C4-2B (cell line): ENCODE results near the gene CENPM.
A peak's percentile ranks its signal among the peaks of the same experiment; 100 is the strongest.
"Not testable (repeated sequence)": the region's sequence is repeated elsewhere in the genome, so short reads cannot be mapped to it uniquely, and the experiment has no call there.

Experiments used
- H3K27ac ChIP-seq: fragments of 450-650 bp; 2 replicates; pipeline ENCODE4 v1.5.1; 2017
- CTCF ChIP-seq: fragments of 450-650 bp; conservative IDR thresholded peaks from 2 replicates; pipeline ENCODE4 v1.5.1; 2017; ENCODE audit warnings: mild to moderate bottlenecking
- ZFX ChIP-seq: fragments of 450-650 bp; IDR thresholded peaks from 2 replicates; pipeline ENCODE4 v1.6.1; 2017

The CENPM gene

GRCh38 chr22:41966225-41966606 lies 19.3 kb upstream of the CENPM start:
- H3K27ac ChIP-seq, result no peak overlapping the region
- TF ChIP-seq CTCF, result no peak
- no peak for TF ChIP-seq ZFX

- TF ChIP-seq CTCF (no peak), ZFX (no peak)
Observed at GRCh38 chr22:41964112-41964491, 17.1 kb upstream of the CENPM start.

GRCh38 chr22:41963453-41964111 lies 16.6 kb upstream of the CENPM start:
- H3K27ac ChIP-seq, result no peak overlapping the region
- TF ChIP-seq ZFX (no peak), CTCF (no peak)

More at GRCh38 chr22:41964112-41964491, 17.1 kb upstream of the CENPM start:
- H3K27ac ChIP-seq, result no peak overlapping the region

- TF ChIP-seq ZFX, result no peak
- peak; percentile 37 for TF ChIP-seq CTCF
Observed at GRCh38 chr22:41957941-41958556, 11.1 kb upstream of the CENPM start.

GRCh38 chr22:41952713-41953112 lies 5.8 kb upstream of the CENPM start:
- H3K27ac ChIP-seq, result no peak overlapping the region

More at GRCh38 chr22:41957941-41958556, 11.1 kb upstream of the CENPM start:
- H3K27ac ChIP-seq, result no peak overlapping the region

GRCh38 chr22:41951898-41952474 lies 5.0 kb upstream of the CENPM start, which contains the start of gene SMIM45:
TSS of gene SMIM45 (plus strand) at chr22:41952150.
- TF ChIP-seq ZFX (no peak), CTCF (no peak)
- H3K27ac ChIP-seq, result no peak within 1 kb of the TSS

More at GRCh38 chr22:41952713-41953112, 5.8 kb upstream of the CENPM start:
- TF ChIP-seq ZFX, result no peak
- no peak for TF ChIP-seq CTCF

GRCh38 chr22:41949297-41949965 lies 2.5 kb upstream of the CENPM start:
- no peak overlapping the region for H3K27ac ChIP-seq

GRCh38 chr22:41948928-41949296 lies 2.0 kb upstream of the CENPM start:
- not testable (repeated sequence) for H3K27ac ChIP-seq

More at GRCh38 chr22:41949297-41949965, 2.5 kb upstream of the CENPM start:
- TF ChIP-seq ZFX (no peak), CTCF (no peak)
